Skin of body (tissue), 2 donors: ENCODE results near the gene GSG1L. TPM values are rescaled to one million over a fixed set of nuclear protein-coding genes. Genes with fewer than 3 reads are reported as not detected.

Experiments
- DNase-seq: peaks from one replicate; lab custom pipeline; 2025; lab: John Stamatoyannopoulos, UW
- total RNA-seq: library from RNA; depleted of rRNA; stranded (reverse); fragments of >200 nt; gene quantifications from one replicate; pipeline ENCODE4 v1.2.3, GENCODE V29; 2014

Gene GSG1L
- total RNA-seq, 1 donor from 2014 or later: 0.69 TPM

DNA sequence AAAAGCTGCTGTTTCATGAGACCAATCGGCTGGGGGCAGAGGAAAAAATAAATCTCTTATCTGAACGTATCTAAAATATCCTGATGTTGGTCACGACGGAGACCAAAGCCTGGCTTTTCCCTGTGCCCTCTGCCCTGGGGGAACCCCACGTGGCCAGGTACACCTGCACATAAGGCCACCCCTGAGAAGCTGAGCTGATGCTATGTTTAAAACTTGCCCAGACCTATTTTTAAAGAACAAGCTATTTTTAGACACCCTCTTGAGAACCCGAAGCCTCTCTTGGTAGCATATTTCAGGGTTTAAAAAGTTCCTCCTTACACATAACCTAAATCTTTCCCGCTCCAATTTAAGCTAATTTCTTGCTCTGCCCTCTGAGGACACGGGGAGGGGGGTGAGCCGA, 210.4 kb downstream of the GSG1L start:
- DNase-seq: no peak

DNA sequence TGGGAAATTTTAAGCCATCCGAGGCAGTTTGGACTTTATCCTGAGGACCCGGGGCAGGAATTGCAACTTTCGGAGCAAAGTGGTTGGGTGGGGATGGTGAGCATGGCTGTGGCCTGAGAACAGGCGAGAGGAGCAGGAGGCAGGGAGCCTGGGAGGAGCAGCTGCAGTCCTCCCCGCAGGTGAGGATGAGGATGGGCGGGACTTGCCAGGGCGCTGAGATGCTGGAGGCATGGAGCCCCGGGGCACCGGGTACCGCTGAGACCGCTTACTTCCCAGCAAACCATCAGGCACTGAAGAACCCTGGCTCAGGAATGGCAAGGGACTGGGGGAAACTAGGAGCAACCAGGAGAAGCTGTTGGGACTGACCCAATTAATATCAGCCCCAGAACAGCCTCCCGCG, 210.8 kb downstream of the GSG1L start:
- DNase-seq: no peak

DNA sequence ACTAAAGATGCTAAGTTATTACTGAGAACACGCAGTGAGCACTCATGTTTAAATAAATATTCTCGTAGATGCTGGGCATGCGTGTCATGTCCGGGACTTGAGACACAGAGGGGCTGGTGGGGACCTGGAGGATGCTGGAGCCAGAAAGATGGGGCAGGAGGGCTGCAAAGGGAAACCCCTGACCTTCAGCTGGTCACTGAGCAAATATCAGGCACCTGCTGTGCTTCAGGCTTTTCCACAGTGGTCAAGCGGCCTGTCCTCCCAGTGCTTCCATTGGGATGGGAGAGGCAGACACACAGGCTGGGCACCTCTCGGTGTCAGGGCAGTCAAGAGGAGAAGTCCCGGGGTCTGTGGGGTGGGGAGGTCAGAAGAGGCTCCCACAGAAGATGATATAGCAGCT, 211.4 kb downstream of the GSG1L start:
- no peak for DNase-seq

DNA sequence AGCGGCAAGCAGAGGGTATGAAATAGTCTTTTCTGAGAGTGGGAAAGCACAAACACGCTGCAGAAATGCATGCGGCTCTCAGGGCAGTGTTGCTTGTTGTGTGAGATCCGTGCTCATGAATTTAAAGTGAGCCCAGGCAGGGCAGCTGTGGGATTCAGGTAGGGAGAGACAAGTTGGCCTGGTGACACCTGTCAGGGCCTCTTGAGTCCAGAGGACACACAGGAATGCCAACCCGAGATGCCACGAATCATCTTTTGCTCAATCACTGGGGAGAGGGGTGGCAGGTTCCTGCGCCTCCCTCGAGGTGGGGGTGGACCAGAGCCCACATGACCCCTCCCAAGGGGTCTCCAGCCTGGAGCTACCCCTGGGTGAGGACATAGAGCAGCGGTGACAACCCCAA, 211.9 kb downstream of the GSG1L start:
- no peak for DNase-seq

DNA sequence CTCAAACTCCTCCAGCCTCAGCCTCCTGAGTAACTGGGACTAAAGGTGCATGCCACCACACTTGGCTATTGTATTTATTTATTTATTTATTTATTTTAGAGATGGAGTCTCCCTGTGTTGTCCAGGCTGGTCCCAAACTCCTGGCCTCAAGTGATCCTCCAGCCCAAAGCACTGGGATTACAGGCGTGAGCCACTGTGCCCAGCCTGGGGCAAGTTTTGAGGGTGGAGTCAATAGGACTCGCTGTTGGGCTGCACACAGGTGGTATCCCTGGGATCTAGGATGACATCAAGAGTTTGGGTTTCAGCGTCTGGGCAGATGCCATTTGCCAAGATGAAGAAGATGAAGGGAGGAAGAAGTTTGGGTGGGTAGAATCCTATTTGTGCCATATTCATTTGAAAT, 213.9 kb downstream of the GSG1L start:
- no peak for DNase-seq

DNA sequence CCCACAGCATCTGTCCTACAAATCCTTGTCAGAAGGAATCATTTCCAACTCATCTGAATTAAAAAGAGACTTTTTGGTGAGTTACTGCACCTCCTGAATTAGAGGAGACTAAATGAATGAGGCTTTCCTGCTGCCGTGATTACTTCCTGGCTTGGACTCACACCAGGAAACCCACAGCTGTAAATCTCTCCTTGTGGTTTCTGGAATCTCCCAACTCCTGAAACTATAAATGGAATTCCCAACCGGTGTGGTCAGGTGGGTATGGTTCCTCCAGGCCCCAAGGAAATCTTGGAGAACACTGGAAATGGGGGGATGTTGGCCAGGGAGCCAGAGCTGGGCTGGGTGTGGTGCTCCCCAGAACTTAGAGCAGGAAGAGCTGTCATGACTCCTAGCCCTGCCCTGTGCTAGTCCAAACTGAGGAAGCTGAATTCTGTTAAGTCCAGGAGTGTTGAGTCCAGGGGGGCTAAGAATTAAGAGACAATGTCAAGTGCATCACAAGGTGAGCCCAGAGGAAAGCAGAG, 216.4 kb downstream of the GSG1L start:
- no peak for DNase-seq

DNA sequence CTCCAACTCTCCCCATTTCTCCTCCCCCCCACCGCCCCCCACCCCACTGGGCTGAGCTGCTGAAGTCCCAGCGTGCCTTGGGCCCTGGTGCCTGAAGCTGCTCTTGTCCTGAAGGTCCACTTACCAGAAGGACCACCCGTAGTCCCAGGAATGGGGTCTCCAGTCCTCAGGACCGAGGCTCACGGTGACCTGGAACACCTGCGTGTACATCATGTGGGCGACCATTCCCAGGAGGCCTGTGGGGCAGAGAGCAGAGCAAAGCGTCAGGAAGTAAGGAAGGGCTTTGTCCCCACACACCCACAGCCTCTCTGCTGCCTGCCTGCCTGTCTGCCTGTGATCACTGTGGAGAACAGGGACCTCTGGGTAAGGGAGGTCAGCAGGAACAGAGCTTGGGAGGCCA, 218.7 kb downstream of the GSG1L start:
- DNase-seq: no peak

DNA sequence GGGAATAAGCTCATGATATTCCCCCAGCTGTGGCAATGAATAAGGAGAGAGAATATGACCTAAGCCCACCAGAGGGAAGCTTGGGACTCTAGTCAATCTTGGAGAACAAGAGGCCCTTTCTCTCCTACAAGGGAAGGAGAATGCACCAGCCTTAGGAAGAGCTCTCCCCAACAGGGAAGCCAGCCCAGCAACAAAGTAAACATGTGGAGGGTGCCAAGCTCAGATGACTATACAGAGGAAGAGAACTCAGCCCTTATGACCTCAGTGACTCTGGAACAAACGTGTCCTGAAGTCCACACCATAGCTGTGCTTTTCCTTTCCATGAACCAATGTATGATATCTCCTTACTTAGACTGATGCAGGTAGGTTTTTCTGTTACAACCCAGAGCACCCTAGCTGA, 219.7 kb downstream of the GSG1L start:
- no peak for DNase-seq

DNA sequence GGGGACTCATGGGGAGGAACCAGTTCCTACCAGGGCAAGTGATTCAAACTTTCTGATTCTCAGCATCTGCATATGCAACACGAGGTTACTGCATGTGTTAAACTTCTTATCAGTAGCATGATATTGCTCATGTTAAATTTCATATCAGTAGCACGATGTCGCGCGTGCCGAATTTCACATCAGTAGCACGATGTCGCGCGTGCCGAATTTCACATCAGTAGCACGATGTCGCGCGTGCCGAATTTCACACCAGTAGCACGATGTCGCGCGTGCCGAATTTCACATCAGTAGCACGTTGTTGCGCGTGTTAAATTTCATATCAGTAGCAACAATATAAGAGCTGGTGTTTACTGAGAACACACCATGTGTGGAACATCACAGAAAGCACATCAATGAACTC, 221.6 kb downstream of the GSG1L start:
- DNase-seq: no peak

DNA sequence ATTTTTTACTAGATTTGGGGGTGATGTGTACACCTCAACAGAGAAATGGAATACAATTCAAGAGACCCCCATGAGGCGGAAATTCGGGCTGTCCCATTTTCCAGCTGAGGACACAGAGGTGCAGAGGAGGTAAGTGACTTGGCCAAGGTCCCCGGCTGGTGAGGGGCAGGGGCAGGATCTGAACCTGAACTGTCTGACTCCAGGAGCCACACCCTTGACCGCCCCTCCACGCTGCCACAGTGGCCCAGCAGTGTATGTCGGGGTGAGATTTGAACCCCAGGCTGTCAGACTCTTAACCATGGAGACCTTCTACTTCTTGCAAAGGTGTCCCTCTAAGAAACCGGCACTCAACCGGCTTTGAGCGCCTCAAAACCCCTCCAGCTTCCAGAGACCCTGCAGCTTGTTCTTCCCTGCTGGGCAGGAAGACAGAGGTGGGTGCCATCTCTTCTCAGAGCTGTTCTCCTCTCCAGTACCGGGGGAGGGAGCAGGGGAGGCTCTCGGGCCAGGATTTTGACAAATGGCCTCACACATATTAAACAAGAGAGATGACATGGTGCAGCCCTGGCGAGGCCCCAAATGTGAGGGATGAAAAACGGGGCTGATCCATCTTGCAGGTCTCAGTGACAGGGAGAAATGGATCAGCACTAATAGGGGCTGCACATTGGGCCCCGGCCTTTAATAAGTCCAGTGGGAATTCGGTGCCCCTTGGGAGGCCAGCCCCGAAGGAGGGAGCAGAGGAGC, 222.3 kb downstream of the GSG1L start:
- no peak for DNase-seq

DNA sequence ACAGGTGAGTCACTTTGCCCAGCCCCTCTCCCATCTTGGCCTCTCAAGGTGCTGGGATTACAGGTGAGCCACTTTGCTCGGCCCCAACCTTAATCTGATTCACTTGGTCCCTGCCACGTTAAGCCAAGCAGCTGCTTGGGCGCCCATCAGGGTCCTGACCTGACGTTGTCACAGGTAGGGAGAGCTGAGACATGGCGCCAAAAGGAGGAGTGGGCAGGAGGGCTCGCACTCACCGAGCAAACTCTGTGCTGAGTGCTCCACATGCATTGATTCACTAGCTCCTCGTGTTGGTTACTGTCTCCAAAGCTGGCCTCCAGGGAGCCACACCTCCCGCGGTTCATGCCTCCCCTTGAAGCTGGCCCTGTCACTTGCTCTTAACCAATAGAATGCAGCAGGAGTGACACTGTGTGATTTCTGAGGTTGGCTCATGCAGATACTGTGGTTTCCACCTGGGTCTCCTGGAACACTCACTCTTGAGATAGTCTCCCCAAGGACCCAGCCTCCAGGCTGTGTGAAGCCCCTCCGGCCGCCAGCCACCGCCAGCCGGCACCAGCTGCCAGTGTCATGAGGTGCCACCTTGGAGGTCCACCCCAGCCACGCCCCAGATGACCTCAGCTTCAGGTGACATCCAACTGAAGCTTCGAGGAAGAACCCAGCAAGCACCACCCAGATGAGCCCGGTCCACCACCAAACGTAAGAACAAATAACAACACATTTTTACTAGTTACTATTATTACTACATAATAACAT, 223.0 kb downstream of the GSG1L start:
- DNase-seq: no peak

DNA sequence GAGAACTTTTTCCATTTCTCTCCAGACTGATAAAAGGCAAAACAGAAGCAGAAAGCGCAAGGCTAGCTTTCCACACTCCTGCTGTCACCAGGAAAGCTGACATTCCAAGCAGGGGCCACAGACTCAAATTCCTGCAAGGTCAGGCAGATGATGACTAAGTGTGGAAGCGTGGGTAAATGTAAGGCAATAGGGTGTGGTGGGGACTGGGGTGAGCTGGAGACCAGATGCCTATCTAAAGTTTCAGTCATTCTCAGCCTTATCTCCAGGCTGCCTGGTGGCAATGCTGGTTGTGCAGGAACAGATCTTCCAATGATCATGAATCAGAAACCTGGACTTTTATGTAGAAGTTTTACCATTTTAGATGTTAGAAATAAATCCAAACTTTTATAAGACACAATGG, 224.1 kb downstream of the GSG1L start:
- no peak for DNase-seq

DNA sequence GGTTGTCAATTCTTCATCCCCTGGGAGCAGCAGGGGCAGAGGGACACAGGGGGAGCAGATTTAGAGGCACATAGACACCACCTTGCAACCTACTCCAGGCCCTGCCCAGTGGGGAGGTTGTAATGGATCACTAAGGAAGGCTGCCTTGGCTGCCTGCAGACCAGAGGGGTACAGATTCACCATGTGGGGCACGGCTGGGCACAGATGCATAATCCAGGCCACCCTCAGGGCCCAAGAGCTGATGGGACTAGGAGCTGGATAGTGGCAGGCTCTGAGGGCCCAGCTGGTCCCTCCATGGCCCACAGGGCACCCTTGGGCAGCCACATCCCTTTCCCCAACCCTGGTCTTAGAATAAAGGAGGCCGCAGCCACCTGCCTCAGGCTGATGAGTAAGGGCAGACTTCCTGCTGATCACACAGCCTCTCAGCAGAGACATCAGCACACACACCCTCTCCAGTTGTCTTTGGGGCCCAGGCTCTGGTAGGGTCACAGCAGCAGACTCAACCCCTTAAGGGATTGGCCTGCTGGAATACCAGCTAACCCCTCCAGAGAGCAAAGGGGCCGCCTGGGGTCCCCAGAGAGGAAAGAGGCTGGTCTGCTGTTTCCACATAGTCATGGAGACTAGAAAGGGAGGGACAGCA, 224.9 kb downstream of the GSG1L start:
- DNase-seq: no peak

DNA sequence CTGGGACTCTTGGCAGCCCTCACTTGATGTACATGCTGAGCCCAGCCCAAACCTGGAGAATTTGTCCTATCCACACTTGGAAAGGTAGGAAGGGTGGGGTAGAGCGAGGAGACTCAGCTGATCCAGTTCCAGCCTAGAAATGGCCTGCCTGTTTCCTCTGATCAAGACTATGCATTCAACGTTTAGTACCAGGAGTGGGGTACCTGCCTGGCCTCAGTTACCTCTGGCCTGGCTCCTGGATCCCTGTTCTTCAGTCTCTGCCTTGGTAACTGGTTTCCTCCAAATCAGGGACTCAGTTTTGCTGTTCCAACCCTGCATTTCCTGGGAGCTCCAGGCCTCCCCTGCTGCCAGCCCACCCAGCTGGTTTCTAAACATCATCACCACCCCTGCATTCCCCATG, 233.5 kb downstream of the GSG1L start:
- no peak for DNase-seq

DNA sequence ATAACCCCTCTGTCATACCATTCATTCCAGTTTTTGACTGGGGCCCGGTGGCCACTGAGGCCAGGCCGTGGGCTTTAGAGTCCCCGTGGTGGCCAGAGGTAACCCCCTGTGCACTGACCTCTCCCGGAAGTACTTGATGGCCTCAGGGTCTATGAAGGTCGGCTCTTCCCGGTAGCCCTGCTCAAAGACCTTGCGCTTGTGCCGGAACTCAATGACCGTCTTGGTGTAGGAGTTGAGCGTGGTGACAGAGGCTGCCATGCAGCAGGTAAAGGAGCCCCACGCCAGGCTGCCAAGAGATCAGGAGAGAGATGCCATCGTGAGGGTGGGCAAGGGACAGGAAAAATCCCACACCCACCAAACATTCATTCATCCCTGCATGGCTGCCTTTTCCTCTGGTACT, 234.8 kb downstream of the GSG1L start:
- DNase-seq: no peak

DNA sequence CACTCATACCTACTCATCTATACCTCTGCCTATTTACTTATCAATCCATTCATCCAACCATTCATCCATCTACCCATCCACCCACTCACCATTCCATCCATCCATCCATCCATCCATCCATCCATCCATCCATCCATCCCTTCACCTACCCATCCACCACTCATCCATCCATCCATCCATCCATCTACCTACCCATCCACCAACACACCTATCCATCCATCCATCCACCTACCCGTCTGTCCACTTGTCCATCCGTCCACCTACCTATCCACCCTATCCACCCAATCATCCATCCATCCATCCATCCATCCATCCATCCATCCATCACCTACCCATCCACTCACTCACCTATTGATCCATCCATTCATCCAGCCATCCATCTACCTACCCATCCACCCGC, 235.7 kb downstream of the GSG1L start:
- no peak for DNase-seq

DNA sequence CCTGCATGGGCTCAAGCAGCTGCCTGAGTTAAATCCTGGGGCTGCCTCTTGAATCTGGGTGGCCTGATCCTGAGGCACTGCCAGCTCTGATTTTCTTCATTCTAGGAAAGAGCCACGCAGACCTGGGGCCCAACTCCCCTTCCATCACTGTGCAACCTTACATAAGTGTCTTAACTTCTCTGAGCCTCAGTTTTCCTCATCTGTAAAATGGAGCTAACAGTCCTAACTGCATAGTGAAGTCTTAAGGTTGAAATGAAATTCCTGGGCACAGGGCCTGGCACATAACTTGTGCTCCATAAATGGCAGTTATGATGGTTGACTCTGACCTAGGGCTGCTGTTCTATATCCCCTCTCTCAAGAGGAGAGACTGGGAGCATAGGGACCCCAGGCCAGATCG, 236.6 kb downstream of the GSG1L start:
- no peak for DNase-seq

DNA sequence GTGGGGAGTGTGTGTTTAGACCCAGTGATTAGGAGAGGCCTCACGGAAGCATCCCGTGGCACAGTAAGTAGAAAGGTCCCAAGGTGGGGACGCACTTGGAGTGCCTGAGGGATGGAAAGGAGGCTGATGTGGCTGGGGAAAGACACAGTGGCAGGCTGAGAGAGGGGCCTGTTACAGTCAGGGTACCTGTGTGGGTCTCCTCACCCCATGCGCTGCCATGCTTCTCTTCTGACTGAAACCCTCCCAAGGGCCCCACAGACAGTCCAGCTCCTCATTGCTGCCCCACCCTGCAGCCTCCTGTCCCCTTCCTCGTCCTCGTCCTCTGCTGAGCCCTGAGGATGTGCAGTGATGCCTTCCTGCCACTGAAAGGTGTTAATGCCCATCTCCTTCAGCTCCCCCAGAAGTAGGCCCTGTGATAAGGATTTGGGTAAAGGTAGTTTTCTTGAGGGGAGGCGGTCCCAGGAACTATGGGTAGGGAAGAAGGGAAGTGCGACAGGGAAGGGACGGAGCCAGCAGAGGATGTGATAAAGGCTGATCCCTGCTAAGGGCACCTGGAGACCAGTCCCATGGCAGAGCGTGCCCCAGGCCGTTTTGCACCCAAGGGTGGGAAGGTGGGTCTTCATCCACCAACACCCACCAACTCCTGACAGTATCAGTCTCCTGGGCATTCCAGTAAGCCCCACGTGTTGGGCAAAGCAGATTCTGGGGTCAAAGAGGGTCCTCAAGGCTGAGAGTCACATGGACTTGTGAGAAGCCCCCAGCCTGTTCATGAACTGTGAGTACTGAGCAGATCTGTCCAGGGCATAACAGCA, 237.2 kb downstream of the GSG1L start:
- no peak for DNase-seq

DNA sequence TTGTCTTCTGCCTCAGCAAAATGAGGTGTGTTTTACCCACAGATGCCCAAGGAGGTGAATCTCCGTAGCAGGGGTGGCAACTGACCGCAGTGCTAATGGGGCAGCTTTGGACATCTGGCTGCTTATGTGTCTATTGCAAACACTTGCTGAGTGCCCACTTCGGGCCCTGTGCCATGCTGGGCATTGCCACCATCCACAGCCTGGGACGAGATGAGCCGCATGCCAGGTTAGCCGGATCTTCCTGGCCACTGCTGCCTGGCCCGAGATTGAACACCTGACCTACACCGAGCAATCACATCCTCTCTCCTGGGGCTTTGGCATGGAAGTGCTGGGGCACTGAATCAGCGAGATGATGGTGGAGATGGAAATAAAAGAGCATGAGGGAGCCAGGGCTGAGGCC, 238.7 kb downstream of the GSG1L start:
- DNase-seq: no peak

DNA sequence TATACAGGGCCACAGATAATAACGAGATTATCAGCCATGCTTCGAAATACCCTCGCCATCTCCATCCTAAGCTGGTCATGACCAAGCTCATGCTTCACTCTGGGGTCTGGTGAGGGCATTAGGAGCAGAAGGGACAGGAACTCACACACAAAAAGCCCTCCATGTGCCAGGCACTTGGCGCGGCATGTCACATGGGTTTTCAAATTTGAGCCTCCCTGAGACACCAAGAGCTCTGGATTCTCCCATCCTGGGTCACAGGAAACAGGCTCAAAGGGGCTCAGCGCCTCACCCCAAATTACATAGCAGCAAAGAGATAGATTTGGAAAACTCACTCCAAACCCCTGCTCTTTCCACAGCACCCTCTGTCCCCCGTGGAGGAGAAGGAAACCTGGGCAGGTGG, 239.5 kb downstream of the GSG1L start:
- DNase-seq: no peak

DNA sequence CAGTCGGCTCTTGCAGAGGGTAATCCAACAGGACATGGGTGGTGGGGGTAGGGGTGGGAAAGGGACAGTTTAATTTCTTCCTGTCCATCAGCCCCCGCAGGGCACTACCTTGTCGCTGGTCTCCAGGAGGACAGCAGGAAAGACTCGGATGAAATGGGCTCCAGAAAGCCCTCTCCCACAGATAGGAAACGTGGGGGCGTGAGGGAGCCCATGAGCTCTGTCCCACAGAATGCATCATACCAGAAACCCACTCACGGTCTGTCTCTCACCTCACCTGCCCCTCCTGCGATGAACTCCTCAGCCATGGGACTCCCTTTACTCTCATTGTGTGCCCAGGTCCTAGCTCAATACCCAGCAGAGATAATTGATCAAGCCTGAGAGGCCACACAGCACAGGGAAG, 240.1 kb downstream of the GSG1L start:
- no peak for DNase-seq

DNA sequence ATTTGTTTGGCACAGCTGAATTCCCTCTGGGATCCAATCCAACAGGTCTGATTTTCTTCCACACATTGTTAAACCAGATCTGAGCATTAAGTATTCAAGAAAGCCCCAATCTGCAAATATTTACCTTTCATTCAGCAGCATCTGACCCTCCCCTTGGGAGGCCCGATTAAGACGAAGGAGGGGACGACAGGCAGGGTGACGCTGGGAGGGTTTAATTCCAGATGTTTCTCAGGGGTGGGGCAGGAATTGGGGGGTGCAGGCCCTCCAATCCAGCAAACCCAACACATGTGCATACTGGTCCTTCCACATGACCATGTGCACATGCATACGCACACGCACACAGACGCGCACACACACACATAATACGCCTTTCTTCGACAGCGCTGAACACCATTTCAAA, 240.5 kb downstream of the GSG1L start:
- no peak for DNase-seq
